K562 (cell line): ENCODE measurements around the gene TKTL1. TPM values are rescaled to one million over a fixed set of nuclear protein-coding genes. Genes with fewer than 3 reads are reported as not detected.

Experiments used
- AFF1 ChIP-seq, 2 experiments: fragments of 450-650 bp; IDR thresholded peaks; 2 replicates each; pipeline ENCODE4 v1.6.1; 2018; ENCODE audit warnings: mild to moderate bottlenecking in 2 of 2, low read depth in 1 of 2; ENCODE audit not compliant: partially characterized antibody in 2 of 2
- BACH1 ChIP-seq: fragments of 200-800 bp; sonication (Bioruptor generic); IDR thresholded peaks from 2 replicates; pipeline ENCODE4 v1.6.1; 2016; ENCODE audit warnings: missing genetic modification characterization, missing compliant biosample characterization
- BCL6 ChIP-seq: fragments of 250-450 bp; sonication (Bioruptor Pico); IDR thresholded peaks from 2 replicates; pipeline ENCODE4 v1.4.0; 2020
- BMI1 ChIP-seq: fragments of 150-350 bp; IDR thresholded peaks from 2 replicates; pipeline ENCODE4 v1.6.1; 2014; ENCODE audit warnings: low read length
- DLX4 ChIP-seq: fragments of 250-450 bp; sonication (Bioruptor Pico); IDR thresholded peaks from 2 replicates; pipeline ENCODE4 v1.6.1; 2021; ENCODE audit warnings: mild to moderate bottlenecking
- GATAD2A ChIP-seq: fragments of 450-650 bp; IDR thresholded peaks from 2 replicates; pipeline ENCODE4 v1.6.1; 2017
- GTF2E2 ChIP-seq: fragments of 200-800 bp; sonication (Bioruptor generic); IDR thresholded peaks from 2 replicates; pipeline ENCODE4 v1.6.1; 2016; ENCODE audit warnings: missing genetic modification characterization, missing compliant biosample characterization
- HOMEZ ChIP-seq: fragments of 250-450 bp; sonication (Bioruptor Pico); IDR thresholded peaks from 2 replicates; pipeline ENCODE4 v1.4.0; 2020; ENCODE audit warnings: mild to moderate bottlenecking, moderate library complexity
- ILK ChIP-seq: fragments of 450-650 bp; IDR thresholded peaks from 2 replicates; pipeline ENCODE4 v1.6.1; 2016; ENCODE audit warnings: missing genetic modification characterization, low read depth, mild to moderate bottlenecking, missing compliant biosample characterization, moderate library complexity, borderline replicate concordance
- MBD1 ChIP-seq: fragments of 250-450 bp; sonication (Bioruptor Pico); IDR thresholded peaks from 2 replicates; pipeline ENCODE4 v1.8.0; 2022; ENCODE audit warnings: inconsistent platforms
- MXD1 ChIP-seq: fragments of 250-450 bp; sonication (Bioruptor Pico); IDR thresholded peaks from 2 replicates; pipeline ENCODE4 v1.8.0; 2021; ENCODE audit warnings: borderline replicate concordance, mild to moderate bottlenecking, moderate library complexity; ENCODE audit not compliant: poor library complexity, severe bottlenecking
- NUFIP1 ChIP-seq: fragments of 450-650 bp; IDR thresholded peaks from 2 replicates; pipeline ENCODE4 v1.6.1; 2018; ENCODE audit not compliant: partially characterized antibody
- POLR2B ChIP-seq: fragments of 450-650 bp; IDR thresholded peaks from 2 replicates; pipeline ENCODE4 v1.6.1; 2018; ENCODE audit warnings: low read depth; ENCODE audit not compliant: partially characterized antibody
- RBM17 ChIP-seq: fragments of 200-400 bp; formaldehyde crosslinking; IDR thresholded peaks from 2 replicates; pipeline ENCODE4 v1.6.1; 2017; ENCODE audit warnings: low read depth, mild to moderate bottlenecking, low read length, borderline replicate concordance
- RBM39 ChIP-seq: fragments of 200-400 bp; formaldehyde crosslinking; optimal IDR thresholded peaks from 2 replicates; pipeline ENCODE3; 2018; ENCODE audit warnings: low read depth, low read length
- STAG1 ChIP-seq: sonication (generic); formaldehyde crosslinking; IDR thresholded peaks from 2 replicates; pipeline ENCODE4 v1.5.0; 2020; ENCODE audit warnings: missing genetic modification reagents, borderline replicate concordance
- TEAD1 ChIP-seq, 2 experiments: fragments of 450-650 bp in 1 of 2; sonication (generic) in 1 of 2; formaldehyde crosslinking; IDR thresholded peaks; 2 replicates each; pipeline versions ENCODE4 v1.4.0 to v1.8.0; 2020 to 2022; ENCODE audit warnings: mild to moderate bottlenecking in 2 of 2, missing genetic modification reagents in 1 of 2
- ZNF589 ChIP-seq: fragments of 200-800 bp; sonication (Bioruptor generic); IDR thresholded peaks from 2 replicates; pipeline ENCODE4 v1.6.1; 2016; ENCODE audit warnings: low read depth, missing genetic modification characterization, missing compliant biosample characterization
- polyA plus RNA-seq, 8 experiments: library from polyadenylated mRNA; depleted of rRNA in 4 of 8; stranded (reverse) in 5 of 8; unstranded in 3 of 8; fragments of >200 nt; fragmentation: Nextera tagmentation in 2 of 8; fragmentation: Illumina TruSeq in 1 of 8; extraction: Ambion mirVana in 2 of 8; extraction: Trizol in 1 of 8; gene quantifications; 2 replicates each; pipeline versions ENCODE4 v1.2.1 to v1.2.3, GENCODE V29; 2011 to 2014; ENCODE audit warnings: inconsistent platforms in 1 of 8, missing spikeins in 1 of 8
- total RNA-seq, 7 experiments: library from RNA; depleted of rRNA in 6 of 7; stranded (reverse); fragments of >200 nt in 6 of 7; fragmentation: Illumina TruSeq in 2 of 7; extraction: Trizol in 2 of 7; gene quantifications; 2 replicates each; pipeline versions ENCODE4 v1.2.1 to v1.2.3, GENCODE V29; 2011 to 2021; ENCODE audit warnings: low replicate concordance in 1 of 7

Gene TKTL1
- total and polyA plus RNA-seq, 9 of the 15 experiments (the other 6 are each of a cell fraction or from before 2014, with no cell fraction given), result 0.18 to 0.71 (median 0.38) TPM

- TF ChIP-seq MBD1 (CRISPR knock-in tag) (no peak), BMI1 (no peak), POLR2B (peak; percentile 98), GTF2E2 (no peak), STAG1 (CRISPR knock-in tag) (no peak), ILK (tag) (no peak), RBM39 (no peak), HOMEZ (CRISPR knock-in tag) (no peak), RBM17 (no peak), BCL6 (no peak), BACH1 (no peak), MXD1 (CRISPR knock-in tag) (no peak), AFF1 (IDR thresholded peaks at IDR 0.05; ENCODE audit: low read depth in 1 of 2, partially characterized antibody in 2 of 2) (peak in 1 of 2 experiments; percentile 39), ZNF589 (CRISPR knock-in tag) (no peak), GATAD2A (0 out of 2 replicates have a peak, but pooled peaks have one; percentile 14), TEAD1 (CRISPR knock-in tag; IDR thresholded peaks at IDR 0.05) (peak; percentile 93 to 96), DLX4 (no peak), NUFIP1 (no peak)
These were observed 75.6 kb downstream of the TKTL1 start (continued) for GRCh38 chrX:154371017-154371788.
